Stimulated activated CD8-positive, alpha-beta memory T cell treated with anti-CD3 and anti-CD28 coated beads, Interleukin-12 subunit alpha, Interleukin-12 subunit beta, amount 100 ng/mL, for 24 hours (primary cell): ENCODE measurements around the gene STT3B.

Experiments used
- DNase-seq: peaks from one replicate; pipeline ENCODE4 v3.0.0-alpha.2; 2020; ENCODE audit errors: extremely low read depth

Gene STT3B

DNA sequence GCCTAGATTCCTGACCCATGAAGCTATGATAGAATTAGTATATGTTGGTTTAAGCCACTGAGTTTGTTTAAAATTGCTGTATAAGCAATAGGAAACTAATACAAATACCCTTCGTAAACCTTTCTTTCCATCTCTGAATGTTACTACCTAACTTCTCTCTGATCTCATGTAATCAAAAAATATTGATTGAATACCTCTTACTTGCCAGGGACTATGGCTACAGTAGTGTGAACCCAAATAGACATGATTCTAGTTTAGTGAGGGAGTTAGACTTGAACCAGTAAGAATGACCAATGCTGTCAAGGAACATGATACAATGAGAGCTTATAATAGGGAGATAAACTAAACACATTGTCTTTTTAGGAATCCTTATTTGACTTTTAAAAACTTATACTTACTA is 19.4 kb downstream of the STT3B start:
- no peak for DNase-seq

DNA sequence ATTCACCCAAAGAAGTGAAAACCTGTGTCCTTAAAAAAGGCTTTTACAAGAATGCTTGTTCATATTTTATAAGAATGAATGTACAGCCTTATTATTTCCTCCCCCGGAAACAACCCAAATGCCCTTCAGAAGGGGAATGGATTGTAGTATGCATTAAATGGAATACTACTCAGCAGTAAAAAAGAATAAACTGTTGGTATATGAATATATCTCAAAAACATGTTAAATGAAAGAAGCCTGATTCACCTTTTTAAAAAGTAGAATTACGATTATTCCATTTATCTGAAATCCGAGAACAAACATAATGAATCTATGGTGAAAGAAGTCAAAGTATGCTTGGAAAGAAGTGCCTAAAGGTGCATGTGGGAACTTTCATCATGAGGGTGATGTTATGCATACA is 20.5 kb downstream of the STT3B start:
- no peak for DNase-seq

DNA sequence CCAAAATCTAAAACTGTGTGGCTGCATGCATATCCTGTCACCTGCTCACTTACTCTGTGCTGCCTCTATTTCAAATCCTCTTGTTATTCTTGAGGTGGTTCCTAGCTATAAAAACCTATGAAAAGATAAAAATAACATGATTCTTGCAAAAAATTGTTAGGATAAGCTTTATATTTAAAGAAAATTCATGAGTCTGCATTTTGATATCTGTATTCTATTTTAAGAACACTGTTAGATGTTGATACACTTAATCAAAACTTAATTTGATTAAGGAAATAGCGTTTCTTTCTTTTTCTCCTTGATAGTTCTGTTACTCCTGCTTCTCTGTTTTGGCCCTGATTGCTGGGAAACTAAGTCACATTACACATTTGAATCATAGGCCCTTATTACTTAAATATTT is 22.5 kb downstream of the STT3B start:
- DNase-seq: no peak

DNA sequence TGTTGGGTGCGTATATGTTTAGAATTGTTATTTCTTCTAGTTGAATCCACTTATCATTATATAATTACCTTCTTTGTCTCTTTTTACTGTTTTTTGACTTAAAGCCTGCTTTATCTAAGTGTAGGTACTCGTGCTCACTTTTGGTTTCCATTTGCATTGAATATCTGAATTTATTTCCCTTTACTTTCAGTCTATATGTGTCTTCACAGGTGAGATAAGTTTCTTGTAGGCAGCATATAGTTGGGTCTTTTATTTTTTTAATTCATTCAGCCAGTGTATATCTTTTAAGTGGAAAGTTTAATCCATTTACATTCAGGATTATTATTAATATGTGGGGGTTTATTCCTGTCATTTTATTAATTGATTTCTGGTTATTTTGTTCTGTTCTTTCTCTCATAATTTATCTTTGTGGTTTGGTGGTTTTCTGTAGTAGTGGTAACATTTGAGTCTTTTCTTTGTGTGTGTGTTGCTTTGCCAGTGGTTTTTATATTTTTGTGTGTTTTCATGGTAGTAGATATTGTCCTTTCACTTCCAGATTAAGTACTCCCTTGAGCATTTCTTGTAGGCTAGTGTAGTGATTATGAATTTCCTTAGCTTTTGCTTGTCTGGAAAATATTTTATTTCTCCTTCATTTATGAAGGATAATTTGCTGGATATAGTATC is 27.3 kb downstream of the STT3B start:
- DNase-seq: no peak

DNA sequence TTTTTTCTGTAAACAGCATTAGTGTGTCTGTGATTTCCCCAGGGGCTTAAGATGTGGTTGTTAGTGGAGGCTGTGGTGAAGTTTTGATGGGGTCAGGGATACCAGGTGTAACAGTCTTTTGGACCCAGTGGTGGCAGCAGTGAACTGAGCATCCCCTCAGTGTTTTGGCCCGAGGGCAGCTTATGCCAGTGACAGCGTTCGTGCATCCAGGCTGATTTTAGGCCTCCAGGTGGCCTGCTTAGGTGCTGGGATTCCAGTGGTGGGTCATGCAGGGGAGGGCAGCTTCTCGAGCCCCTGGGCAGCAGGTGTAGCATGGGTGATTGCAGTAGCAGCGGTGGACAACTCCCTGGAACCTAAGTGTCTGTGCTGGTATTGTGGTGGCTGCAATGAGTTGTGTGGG is 29.2 kb downstream of the STT3B start:
- no peak for DNase-seq

DNA sequence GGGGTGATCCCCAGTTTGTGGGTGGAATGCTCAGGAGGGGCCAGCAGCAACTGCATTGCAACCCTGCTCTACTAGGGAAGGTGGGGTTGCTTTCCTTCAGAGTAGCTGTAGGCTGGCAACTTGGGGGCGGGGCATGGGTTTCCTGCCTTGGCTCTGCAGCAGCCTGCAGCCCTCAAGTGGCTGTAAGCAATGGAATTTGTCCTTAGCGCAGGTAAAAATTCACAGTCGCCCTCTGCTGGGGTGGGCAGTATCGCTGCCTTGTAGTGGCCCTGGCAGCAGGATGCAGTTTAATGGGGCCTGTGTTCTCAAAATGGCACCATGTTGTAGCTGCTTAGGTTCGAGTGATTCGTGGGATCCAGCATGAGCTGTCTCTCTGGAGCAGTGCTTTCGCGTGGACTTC is 29.8 kb downstream of the STT3B start:
- DNase-seq: no peak

DNA sequence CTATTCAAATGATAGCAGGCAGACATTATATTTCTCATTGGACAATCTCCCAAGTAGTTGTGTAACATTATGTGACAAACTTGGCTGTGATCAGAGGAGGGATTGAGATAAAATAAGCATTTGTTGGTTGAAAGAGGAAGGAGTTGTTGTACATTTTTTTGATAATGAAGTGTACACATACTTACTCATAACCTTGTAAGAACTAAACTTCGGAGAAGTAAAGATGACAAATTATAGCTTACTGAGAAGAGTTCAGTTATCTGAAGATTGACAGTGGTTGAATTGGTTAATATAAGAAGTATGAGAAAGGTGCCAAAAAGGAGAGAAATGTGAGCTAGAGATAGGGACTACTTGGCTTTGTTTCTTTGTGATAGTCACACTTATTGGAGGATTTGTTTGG is 32.6 kb downstream of the STT3B start:
- no peak for DNase-seq

DNA sequence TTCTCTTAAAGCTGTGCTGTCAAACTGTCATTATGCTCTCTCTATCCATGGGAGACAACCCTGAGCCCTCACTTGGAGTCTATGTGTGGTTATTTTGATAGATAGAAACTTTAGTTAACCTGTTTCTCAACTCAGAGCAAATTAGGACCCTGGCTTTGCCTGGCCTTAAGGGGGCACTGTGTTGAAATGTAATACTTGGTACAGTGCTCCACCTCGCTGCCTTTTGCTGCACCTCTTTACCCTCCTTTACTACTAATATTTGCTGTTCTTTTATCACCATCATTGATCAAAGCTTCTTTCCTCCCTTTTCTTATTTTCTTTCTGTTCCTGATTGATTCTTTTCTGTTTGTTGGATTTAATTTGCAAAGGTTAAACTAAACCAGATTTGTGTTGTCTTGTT is 34.3 kb downstream of the STT3B start:
- no peak for DNase-seq

DNA sequence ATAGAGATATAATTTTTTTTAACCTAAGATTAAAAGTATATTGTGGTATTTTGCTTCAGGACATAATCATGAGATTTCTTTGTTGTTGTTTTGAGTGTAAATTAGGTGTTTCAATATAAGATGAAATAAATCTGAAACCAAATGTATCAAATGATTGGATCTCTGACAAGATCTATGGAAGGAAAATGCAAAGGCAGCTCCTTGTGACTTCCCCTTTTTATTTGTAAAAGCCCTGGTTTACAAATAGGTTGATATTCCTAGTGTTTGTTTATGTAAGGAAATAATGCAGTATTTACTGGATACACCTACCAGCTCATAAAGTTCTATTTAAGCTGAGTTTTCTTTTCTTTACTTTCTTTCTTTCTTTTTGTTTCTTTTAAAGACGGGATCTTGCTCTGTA is 35.9 kb downstream of the STT3B start:
- no peak for DNase-seq

DNA sequence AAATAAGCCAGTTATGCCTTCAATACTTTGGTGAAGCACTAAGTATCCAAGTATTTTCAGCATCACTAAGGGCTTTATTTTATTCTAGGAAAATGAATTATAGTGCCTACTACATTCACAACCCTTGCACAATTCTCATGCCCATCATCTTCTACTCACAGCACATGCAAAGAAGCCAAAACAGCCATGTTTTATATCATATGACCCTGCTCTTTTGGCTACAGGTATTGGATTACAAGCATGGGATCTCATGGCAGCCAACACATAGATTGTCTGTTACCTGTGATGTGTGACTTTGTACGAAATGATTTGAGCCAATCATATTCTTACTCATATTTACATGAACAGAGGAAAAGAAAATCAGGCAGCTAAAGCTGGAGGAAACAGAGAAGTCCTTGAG is 38.6 kb downstream of the STT3B start:
- no peak for DNase-seq

DNA sequence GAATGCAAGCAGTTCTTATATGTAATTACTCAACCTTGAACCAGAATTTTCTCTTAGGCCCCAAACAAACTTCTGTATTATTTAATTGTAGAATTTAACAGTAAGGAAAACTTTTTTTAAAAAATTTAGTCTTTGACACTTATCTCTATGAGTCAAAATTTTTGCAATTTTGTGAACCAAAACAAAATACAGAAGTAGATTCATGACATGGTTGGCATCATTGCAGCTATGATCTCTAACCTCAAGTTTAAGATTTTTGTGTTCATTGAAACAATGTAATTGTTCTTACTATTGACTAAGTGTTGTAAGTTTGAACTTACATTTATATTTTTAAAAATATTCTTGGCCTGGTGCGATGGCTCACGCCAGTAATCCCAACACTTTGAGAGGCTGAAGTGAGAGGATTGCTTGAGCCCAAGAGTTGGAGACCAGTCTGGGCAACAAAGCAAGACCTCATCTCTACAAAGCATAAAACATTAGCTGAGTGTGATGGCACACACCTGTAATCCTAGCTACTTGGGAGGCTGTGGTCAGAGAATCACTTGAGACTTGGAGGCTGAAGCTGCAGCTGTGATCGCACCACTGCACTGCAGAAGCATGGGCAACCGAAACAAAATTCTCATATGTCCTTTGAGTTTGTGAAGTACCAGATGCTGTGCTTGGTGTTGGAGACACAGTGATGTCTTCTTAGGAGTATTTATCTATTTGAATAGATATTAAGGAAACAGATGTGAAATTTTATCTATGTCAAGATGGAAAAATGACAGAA is 39.7 kb downstream of the STT3B start:
- DNase-seq: no peak

DNA sequence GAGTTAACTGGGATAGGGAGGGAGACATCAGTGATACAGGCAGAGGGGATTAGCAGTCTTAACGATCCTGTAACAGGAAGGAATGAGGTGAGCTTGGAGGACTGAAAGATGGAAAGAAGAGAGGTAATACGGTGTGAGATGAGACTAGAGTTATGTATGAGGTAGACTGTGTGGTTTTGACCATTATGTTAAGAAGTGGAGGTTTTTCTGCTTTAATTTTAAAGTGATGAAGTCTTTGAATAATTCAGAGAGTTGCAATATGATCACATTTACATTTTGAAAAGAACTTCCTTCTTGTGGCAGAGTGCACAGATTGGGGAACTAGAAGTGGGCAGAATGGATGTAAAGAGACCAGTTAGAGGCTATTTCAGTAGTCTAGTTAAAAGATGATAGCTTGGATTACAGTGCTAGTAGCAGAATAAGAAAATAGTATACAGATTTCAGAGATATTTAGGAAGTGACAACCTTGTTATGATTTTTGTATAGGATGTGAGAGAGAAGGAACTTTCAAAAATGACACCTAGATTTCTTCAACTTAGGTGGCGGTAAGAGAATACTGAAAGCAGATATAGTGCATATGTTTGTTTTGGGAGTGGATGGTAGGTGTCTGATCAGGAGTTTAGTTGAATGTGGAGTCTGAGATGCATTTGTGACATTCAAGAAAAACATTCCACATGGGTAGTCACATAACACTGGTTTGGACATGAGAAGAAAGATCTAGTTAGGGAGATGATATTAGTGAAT is 40.5 kb downstream of the STT3B start:
- DNase-seq: no peak

DNA sequence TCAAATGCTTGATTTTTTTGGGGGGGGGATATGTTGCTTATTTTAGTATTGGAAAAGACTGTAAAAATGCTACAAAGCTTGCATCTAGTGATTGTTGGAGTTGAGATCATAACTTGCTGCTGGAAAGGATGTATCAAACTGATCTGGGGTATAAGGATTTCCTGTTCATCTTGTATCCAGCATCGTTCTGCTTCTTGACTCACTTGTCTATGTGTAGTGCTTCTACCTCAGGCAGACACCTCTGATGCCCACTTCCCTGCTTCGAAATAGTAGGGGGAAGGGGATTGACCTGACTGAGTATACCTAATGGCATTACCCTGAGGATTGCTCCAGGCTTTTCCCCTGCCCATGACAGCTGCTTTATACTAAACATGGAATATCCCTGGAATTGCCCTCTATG is 42.7 kb downstream of the STT3B start:
- DNase-seq: no peak

DNA sequence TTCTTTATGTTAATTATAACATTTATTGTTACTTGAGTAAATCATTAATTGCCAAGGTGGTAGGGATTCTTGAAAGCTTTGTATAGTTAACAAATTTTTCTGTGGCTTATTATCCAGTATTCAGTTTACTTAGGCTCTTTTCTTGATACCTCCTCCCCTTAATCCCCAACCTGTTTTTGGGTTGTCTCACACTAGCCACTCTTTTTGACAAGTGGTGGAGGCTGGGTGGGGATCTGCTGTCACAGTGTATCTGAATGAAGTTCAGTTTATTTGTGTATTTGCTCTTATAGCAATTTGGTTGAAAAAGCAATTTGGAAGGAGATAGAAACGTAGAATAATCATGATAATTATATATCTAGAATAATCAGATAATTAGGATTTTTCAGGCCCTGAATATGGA is 43.8 kb downstream of the STT3B start:
- no peak for DNase-seq

DNA sequence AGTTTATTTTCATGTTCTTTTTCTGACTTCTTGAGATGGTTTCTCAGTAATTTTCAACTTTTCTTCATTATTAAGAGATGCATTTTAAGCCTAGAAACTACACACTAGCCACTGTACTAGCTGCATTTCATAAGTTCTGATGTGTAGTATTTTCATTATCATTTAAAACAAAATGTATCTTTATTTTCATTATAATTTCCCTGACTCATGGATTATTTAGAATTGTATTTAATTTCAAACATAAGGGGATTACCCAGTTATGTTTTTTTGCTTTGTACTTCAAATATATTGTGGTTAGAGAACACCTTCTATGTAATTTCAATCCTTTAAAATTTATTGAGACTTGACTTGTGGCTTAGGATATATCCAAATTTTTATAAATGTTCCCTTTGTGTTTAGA is 44.5 kb downstream of the STT3B start:
- DNase-seq: no peak

DNA sequence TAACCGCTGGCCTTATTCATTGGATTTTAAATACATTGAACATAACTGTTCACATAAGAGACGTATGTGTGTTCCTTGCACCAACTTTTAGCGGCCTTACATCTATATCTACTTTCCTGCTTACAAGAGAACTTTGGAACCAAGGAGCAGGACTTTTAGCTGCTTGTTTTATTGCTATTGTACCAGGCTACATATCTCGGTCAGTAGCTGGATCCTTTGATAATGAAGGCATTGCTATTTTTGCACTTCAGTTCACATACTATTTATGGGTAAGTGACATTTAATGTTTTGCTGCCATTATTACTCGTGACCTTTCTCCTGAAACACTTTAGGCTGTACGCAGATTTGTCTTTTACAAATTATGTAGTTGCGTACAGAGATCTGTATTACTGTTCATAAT is 47.1 kb downstream of the STT3B start:
- no peak for DNase-seq

DNA sequence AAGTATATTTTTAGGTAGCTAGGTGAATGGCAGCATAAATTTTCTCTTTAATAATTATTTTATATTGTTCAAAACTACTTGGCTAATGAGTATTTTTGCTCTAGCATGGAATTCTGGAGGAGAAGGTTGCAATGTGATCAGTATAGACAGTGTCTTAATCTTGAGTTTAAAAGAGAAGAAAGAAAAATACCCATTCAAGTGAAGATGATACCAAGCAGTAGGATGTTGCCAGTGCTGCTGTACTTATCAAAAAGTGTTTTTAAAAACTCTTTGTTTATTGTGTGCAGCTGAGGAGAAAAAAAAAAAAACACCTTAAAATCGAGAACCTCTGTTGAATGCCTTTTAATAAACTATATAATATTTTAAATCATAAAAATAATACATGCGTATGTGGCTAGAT is 47.9 kb downstream of the STT3B start:
- DNase-seq: no peak

DNA sequence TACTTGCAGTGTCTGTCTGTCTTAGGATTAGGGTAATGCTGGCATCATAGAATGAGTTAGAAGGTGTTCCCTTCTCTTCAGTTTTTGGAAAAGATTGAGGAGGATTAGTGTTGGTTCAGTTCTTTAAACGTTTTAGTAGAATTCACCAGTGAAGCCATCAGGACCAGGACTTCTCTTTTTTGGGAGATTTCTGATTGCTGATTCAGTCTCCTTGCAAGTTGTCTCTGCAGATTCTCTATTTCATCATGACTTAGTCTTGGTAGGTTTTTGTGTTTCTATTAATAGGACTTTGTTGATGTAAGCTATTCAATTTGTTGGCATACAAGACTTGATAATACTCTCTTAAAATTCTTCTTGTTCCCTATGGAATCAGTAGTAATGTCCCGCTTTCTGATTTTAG is 48.9 kb downstream of the STT3B start:
- DNase-seq: no peak

DNA sequence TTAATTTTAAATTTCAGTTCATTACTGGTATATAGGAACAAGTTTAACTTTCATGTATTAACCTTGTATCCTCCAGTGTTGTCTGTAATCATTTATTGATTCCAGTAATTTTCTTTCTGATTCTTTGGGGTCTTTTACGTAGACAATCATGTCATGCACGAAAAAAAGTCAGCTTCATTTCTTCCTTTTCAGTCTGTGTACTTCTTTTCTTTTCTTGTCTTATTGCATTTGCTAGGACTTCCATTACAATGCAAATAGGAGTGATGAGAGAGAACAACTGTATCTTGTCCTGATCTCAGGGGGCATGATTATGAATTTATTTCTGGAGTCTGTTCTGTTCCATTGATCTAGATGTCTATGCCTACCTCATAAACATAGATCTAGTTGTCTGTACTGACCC is 56.5 kb downstream of the STT3B start:
- DNase-seq: no peak

DNA sequence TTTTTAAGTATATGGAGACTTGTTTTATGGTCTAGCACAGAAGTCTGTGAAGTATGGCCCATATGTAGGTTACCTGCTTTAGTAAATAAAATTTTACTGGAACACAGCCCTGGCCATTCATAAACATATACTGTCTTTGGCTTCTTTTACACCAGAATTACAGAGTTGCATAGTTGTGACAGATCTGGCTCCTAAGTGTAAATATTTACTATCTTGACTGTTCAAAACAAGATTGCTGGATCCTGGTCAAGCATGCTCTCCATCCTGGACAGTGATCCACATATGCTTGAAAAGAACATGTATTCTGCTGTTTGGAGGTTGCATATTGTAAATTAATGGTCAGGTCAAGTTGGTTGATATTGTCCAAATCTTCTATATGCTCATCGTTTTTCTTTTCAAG is 57.9 kb downstream of the STT3B start:
- DNase-seq: no peak

DNA sequence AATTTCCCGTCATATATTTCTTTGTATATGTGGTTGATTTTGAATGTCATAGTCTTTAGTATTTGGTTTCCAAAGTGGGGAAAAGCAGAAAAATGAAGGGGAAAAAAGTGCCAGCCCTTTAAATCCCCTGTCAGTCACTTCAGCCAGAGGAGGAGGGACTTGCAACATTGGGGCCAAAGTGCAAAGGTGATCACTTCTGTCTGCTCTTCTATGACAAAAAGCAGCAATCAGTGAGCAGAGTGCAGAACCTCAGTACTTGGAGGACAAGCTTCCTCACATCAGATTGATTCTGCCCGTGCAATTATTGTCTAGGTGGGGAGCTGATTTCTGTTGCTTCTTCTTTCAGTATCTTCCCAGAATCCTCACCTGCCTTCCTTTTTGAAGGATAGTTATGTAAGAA is 60.0 kb downstream of the STT3B start:
- DNase-seq: no peak

DNA sequence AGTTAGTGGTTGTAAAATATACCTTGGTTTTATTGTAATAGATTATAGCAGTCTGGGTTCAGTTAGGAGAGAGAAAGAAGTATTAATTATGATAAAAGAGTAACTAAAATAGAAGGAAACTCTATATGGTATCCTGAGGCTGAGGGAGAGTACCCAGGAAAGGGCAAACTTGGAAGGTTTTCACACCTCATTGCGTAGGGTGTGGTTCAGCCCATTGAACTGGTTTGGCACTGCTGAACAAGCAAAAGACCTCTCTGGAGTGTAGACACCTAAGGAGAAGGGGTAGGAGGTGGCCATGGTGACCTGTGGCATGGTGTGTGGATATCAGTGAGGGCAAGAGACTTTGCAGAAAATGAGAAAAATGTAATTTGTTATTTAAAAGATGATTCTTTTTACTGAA is 63.5 kb downstream of the STT3B start:
- DNase-seq: no peak

DNA sequence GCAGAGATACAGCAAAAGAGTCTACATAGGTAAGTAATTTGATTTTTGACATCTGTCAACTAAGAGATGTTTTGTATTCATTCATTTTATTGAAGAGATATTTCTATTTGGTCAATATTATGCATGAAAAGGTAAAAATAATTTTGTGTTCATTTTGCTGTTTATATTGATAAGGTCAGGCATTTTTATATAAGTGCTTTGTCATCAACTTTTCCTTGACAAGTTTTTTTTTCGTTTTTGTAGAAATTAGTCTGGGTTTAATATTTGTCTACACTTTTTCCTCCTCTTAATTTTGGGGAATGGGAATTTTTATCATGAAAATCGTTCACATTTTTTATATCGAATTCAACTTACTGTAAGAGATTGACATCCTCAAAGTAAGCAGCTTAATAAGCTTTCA is 67.7 kb downstream of the STT3B start:
- DNase-seq: no peak
